GM18505 (cell line): ENCODE data around the gene LDAH.

Experiments
- ATAC-seq: cut with Tn5 transposase; IDR thresholded peaks from one replicate; pipeline ENCODE4 v1.9.1; 2021; ENCODE audit not compliant: unreplicated experiment
- POLR2A ChIP-seq: IDR thresholded peaks from 4 replicates; pipeline ENCODE4 v1.6.1; 2011; ENCODE audit warnings: borderline replicate concordance; ENCODE audit not compliant: insufficient read depth, insufficient read length; ENCODE audit errors: extremely low read depth

The LDAH gene

DNA sequence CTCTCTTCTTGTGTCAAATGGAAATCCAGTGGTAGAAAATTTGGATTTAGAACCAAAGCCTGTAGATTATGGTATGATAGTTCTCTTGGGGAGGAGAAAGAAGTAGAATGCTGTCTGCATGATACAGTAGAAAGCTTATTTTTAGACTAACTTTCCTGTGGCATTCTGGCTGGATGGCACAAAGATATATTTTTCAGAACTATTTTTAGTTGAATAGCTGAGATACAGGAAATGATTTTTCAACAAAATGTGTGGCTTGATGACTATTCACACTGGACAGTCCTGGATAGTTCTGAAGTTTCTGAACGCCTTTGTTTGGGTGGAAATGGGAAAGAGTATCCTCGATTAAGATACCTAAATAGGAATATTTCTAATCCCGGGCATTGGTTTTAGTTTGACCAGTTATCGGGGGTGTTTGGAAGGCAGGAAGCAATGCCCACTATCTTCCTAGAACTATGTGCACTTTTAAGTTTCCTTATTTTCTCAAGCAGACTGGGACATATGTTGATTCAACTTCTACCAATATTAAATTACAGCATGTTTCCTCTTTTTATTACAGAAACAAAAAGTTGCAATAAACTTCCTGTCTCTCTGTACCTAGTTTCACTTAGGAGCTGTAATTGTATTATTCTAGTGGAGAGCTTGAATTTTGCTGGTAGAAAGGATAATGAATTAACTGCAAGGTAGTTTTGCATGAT is 123.8 kb downstream of the LDAH start:
- TF ChIP-seq POLR2A, result no peak
- ATAC-seq, result no peak

DNA sequence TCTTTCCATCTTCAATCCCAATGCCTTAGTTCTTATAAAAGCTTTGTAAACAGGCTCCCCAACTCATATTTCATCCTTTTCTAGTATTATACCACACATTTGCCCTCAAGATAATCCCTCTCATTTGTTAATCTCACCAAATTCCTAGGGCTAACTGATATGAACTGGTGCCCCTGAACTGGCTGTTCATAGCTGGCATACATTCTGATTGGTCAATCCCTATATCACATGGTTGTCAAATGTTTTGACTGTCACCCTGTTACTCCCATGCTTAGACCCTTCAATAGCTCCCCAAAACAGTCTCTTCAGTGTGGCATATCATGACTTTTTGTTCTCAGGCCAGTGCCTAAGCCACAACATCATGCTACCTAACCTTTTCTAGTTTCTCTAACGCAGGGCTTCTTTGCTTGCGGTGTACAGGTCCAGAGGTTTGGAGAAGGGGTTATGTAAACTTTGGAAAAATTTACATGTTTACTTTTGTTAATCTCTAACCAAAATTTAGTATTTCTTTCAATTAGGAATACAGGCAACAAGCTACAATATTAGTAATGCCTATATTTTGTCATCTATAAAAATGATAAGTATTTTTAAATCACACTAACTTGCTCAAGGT is 125.5 kb downstream of the LDAH start:
- ATAC-seq, result no peak
- no peak for TF ChIP-seq POLR2A

DNA sequence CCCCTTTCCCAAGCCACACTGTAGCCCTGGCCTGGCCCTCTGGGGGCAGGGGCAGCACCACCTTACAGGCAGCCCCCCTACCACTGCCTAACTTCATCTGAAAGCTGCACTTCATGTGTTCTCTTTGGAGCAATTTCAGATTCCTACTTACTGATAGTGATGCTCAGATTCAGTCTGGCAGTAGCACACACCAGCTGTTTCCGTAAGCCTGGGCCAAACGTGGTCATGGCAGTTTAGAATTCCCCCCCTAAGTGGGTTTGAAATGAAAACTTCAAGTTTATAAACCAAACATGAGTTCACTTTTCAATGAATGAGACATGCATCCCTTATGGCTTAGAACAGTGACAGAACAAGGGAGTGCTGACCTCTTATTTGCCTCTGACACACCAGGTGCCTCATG is 126.5 kb downstream of the LDAH start:
- ATAC-seq, result no peak
- TF ChIP-seq POLR2A, result no peak

DNA sequence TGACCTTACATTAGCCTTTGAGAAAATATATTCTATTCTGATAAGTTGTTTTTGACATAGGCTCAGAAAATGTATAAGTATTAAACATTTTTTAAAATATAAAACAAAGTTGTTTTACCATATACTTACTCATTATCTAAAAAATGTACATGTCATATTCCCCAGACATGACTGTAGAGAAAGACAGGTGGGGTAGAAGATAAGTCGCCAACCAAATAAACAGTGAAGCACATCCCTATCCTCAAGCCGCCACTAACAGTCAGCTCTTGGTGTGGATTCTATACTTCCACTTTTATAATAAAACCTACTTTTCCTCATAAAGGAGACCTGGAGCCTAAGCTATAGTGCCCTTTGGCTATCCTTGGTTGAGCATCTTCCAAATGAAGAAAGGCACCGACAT is 129.6 kb downstream of the LDAH start:
- TF ChIP-seq POLR2A, result no peak
- ATAC-seq, result no peak

DNA sequence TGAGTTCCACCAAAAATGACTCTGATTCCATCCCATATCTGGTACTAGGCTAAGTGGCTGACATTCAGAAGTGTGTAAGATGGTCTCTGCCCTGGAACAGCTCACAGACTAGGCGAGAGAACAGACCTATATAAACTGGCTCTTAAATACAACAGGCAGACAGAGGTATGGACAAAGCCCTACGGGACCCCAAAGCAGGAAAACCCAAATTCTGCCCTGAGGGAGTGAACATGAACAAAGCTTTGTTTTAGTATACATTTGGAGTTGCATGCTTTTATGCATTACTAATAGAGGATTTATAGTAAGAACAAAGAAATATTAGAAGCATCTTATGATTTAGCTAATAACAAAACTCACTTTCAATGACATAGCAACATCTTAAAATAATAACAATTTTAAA is 130.8 kb downstream of the LDAH start:
- ATAC-seq, result no peak
- TF ChIP-seq POLR2A, result no peak

DNA sequence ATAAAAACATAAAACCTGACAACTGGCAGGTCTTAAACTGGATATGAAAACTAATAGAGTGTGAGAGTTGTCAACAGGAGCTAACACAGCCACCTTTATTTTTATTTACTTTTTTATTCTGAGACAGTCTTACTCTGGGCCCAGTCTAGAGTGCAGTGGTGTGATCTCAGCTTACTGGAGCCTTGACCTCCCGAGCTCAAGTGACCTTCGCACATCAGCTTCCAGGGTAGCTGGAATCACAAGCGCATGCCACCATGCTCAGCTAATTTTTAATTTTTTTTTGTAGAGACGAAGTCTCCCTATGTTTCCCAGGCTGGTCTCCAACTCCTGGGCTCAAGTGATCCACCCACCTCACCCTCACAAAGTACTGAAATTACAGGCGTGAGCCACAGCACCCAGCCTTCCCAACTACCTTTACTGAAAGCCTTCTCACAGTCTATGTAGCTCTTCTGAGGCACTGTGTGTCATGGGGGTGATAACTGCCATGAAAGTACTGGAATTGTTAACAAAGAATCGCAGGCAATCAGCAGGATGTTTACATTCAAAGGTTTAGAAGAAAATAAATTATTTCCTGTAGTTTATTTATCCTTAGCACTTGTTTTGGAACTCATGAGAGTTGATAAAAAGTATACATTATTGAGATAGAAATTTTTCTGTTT is 131.7 kb downstream of the LDAH start:
- no peak for ATAC-seq
- no peak for TF ChIP-seq POLR2A

DNA sequence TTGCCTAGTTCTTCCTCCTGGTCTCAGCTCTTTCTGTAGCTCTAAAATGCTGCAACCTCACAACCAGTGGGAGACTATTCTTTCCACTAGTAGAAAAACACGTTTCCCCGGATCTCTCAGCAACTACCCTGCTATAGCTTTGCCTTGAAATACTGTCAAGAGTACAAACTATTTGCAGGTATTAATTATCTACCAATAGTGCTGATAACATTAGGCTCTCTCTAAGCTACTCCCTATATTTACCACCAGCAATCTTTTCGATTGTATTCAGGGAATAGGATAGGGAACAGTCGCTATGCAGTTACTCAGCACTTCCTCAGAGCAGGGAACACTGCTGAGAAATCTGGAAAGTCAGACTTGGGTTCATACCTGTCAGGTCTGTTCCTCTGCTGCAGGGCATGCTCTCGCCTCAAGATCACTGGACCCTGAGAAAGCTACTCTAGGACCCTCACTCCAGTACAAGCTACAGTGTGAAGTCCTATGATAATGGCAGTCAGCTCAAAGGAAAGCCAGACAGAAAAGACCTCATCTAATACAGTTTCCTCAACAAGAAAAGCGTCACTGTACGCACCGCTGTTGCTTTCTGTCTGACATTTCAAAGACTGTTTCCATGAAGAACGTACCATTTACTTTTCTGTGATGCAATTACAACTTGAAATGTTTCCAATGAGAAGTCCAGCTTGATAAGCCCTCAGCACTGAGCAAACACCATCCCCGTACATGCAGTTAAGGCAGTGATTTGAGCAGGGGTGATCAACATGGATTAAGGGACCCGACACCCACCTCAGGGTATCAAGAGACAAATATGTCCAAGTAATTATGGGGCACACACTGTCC is 133.3 kb downstream of the LDAH start:
- no peak for ATAC-seq
- no peak for TF ChIP-seq POLR2A

DNA sequence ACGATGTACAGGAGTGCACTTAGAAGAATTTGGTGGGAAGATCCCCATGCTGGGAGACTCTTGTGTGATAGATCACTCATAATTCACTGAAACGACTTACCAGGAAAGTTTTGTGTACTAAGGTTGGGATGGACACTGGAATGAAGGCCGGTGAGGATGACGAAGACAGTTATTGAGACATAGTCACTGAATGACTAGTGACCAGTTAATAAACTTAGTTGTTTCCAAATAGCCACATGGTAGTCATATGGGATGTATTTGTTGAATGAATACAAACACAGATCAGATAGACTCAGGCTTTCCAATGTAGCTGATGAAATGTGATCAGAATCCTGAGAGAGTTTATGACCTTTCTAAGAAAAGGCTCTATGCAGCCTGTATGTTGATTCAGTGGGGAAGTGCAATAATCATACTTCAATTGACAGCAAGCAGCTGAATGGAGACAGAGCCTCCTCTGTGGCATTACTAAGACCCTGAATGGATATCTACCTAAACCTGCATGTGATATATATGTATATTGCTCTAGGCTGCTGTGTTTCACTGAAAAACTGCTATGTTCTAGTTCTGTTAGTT is 135.6 kb downstream of the LDAH start:
- ATAC-seq, result no peak
- no peak for TF ChIP-seq POLR2A

DNA sequence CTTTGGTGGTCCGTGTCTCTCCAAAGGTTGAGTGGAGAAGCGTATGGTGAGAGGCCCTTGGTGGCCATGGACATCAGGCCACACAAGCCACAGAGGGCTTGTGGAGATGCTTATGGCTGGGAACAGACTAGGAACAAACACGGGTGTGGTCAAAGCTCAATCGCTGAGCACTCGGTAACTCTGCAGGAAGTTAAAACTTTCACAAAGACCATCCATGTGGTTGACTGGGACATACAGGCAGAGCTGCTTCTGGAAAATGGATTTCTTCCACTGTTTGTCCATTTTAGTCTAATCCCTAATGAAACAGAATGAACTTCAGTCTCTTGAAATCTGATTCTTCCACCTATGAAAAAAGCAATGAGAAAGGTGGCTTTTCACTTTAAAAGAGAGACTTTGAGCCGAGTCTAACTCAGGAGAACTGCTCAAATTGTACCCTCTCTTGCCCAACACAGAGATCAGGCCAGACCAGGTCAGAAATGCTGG is 138.3 kb downstream of the LDAH start:
- ATAC-seq, result no peak
- TF ChIP-seq POLR2A, result no peak

DNA sequence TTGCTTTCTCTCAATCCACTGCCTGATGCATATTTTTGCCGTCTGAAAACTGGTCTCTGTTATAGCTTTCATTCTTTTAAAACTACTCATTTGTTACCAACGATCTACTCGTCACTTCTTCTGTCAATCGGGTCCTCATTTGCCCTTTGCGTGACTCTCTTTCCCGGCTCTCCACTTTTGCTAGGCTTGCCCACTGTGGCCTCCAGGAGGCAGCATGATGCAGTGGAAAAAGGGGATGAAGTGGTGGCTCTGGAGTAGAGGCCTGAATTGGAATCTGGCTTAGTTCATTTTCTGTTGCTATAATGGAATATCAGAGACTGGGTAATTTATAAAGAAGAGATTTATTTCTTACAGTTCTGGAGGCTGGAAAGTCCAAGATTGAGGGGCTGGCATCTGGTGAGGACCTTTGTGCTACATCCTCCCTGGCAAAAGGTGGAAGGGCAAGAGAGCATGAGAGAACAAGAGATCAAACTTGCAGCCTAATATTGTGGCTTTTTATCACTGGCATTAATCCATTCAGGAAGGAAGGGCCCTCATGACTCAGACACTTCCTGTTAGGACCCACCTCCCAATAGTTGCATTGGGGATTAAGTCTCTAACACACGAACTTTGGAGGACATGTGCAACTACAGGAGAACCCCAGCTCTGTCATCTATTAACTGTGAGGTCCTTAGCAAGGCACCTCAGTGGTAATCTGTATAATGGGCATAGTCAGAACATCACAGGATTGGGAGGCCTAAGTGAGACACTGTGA is 140.6 kb downstream of the LDAH start:
- TF ChIP-seq POLR2A, result no peak
- ATAC-seq, result no peak

DNA sequence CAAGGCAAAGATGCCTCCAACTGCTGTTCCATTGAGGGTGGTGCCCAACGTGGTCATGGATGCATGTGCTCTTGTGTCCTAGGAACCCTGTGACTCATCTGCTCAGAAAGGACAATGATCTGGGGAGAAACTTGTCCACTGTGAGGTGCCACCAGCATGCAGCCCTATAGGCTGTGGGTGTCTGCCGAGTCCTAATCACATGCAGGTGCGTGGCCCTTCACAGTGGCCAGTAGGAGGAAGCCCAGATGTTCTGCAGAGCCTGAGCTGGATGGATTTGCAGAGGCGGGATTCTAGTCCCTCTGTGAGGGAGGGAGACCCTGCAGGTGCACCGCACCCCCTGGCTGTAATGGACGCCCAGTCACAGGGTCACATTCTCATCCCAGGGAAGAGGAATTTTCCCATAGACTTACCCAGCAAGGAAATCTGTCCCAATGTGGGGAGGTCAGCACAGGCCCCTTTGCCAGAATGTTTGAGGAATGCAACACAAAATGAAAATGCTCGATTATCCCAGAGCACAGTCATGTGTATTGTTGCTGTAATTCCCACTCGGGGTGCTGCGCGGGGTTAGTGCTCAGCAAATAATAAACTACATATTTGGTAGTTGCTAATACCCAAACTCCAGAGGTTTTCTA is 142.0 kb downstream of the LDAH start:
- ATAC-seq, result no peak
- TF ChIP-seq POLR2A, result no peak

DNA sequence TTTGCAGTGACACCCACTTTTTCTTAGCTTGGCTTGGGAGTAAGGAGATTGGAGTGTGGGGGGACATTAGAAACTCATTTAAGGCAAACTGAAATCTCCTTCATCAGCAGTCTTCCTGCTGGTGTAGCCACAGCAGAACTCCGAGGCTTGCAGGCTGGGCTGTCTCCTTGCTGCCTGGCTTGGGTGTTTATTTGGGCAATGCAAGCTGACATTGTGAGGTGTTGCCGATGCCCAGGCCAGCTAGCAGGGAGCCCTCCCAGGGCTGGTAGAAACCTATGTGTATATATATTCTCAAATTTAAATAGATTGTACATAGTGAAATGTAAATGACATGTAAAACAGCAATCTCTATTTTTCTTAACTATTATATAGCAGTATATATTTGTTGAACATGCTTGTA is 144.1 kb downstream of the LDAH start:
- TF ChIP-seq POLR2A, result no peak
- ATAC-seq, result no peak

DNA sequence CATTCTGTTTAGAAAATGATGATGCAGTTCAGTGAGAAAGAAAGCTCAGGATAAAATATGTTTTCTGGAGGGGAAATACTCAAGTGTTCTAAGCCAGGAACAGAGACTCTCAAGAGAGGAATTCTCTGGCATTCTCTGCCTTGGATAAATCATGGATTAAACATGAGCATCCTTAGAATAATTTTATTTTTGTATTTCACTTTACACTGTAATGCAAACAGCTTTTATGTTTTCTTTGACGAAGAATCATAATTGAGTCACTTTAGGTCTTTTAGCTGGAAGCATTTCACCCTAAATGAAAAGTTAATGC is 144.9 kb downstream of the LDAH start:
- TF ChIP-seq POLR2A, result no peak
- ATAC-seq, result no peak
